DMS114 treated with DMSO at 0.1 percent for 48 hours (cell line): ENCODE data around the gene SGK2.
"Not testable (repeated sequence)": the region's sequence is repeated elsewhere in the genome, so short reads cannot be mapped to it uniquely, and the experiment has no call there.

ENCODE experiments used
- DNase-seq: peaks from one replicate; lab custom pipeline; 2025; ENCODE audit not compliant: unreplicated experiment; lab: John Stamatoyannopoulos, UW

SGK2 gene

DNA sequence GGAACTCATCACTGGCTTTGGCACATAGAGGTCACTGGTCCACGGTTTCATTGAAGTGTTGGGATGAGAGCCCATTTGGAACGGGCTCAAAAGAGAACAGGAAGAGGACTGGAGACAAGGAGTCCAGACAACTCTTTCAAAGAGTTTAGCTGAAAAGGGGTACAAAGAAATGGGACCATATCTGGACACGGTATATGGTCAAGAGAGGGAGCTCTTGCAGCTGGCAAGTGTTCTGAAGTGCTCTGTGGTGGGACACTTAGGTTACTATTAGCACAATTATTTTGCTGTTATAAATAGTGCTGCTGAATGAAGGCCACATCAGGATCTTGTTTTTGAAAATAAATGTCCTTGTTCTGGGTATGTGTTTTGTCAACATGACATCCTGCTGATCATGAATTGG, 4.6 kb downstream of the SGK2 start:
- DNase-seq: no peak

DNA sequence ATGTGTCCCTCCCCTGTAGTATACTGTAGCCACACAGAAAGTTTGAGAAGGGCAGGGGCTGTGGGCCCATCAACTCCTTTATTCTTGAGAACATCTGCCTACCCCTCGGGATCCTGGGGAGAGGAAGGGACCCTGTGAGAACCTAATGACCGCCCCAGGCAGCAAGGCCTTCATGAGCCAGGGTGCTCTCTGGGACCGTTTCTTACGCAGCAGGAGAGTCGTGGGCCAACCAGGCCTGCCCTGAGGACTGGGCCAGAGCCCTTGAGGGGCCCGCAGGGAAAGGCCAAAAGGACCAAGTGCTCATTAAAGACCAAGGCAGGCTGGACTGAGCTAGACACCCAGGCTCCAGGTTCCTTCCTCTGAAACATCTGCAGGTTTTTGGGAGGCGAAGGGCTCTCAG, 5.2 kb downstream of the SGK2 start:
- DNase-seq: no peak

DNA sequence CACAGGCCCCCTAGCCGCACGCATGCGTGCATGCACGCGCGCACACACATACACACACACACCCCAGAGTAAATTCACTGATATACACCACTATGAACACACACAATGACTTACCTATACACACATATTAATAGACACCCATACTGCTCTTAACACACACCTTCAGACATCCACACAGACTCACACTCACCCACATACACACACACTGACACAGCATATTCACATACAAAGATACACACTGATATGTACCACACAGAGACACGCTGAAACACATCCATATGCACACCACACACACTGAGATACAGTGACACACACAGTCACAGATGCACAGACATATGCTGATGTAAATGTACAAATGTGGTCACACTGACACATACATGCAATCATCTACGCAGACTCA, 5.6 kb downstream of the SGK2 start:
- DNase-seq: no peak

DNA sequence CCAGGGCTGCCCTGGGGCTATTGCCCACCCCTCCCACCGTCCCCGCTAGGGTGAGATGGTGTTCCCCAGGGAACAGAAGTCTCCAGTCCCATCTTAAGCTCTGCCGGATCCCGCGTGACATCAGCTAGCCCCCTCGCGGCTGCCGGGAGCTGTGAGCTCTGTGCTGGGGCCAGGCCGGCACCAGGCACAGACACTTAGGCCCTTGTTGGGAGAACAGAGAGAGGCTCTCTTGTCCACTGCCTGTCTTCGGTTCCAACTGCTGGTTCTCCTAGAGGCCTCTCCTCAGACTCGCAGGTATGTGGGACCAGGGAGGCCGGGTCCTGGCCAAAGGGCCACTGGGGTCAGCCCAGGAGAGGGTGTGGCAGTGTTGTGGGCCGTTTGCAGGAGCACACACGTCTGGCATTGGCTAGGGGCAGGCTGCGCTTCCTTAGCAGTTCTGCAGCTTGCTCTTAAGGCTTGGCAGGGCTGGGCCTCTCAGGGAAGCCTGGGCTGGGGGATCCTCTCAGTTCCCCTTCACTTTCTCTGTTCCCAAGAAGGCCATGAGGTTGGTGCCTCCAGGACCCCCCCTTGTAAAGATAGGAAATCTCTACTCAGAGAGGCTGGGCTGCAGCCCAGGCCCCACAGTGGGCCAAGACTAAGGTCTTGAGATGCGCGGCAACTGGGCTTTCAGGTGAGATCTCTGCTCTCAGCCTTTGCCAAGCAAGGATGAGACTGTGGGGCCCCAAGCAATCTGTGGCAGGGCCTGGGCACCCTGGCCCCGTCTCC, 6.3 kb downstream of the SGK2 start:
- DNase-seq: no peak

DNA sequence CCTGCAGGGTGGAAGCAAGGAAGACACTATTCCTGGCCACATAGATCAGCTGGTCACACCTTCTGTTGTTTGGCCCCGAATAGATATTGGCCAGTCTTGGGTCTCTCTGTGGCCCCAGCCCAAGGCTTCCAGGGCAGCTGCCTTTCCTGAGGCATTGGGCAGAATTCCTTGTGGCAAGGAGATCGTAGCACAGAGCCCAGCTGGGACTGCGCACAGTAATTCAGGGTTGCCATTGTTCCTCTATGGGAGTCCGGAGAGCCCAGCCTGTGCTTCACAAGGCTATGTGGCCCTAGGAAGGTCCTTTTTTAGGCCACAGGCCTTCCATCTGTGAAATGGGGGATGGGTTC, 6.9 kb downstream of the SGK2 start:
- DNase-seq: no peak

DNA sequence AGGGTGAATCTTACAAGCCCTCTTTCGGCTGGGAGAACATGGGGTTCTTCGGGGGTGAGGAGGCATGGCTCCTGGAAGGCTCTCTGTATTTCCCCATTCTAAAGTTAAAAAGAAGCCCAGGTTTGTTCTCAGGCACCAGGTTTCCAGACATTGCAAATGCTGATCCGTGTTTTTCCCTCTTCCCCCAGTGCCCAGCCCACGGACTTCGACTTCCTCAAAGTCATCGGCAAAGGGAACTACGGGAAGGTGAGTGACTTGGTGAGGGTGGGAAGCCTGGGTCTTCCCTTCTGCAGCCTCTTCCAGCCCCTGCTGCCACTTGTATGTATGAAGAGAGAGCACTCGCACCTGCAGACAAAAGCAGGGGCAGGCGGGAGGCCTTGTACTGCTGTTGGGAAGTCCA, 8.7 kb downstream of the SGK2 start:
- DNase-seq: no peak

DNA sequence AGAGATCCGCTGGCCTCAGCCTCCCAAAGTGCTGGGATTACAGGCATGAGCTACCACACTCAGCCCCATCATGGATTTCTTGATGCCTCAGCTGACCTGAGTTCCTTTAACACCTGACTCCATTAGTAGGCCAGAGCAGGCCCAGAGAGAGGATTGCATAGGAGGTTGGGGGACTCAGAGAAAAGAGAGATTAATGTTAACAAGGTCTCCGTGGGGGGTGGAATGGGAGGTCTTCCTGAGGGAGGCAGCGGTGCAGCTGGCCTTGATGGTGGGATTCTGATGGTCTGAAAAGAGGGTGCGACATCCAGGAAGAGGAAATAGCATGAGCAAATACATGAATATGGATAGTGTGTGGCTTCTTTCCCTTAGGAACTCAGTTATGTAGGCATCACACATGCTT, 9.9 kb downstream of the SGK2 start:
- no peak for DNase-seq

DNA sequence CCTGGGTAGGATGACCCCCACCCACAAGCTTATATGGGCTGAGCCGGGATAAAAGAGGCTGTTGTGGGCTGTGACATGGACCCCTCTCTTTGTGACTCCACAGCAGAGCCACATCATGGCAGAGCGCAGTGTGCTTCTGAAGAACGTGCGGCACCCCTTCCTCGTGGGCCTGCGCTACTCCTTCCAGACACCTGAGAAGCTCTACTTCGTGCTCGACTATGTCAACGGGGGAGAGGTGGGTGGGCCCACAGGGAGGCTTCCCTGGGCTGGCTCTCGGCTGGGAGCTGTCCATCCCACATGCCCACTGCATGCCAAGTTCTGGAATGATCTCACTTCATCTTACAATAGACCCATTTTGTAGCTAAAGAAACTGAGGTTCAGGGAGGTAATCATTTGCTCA, 10.5 kb downstream of the SGK2 start:
- no peak for DNase-seq

DNA sequence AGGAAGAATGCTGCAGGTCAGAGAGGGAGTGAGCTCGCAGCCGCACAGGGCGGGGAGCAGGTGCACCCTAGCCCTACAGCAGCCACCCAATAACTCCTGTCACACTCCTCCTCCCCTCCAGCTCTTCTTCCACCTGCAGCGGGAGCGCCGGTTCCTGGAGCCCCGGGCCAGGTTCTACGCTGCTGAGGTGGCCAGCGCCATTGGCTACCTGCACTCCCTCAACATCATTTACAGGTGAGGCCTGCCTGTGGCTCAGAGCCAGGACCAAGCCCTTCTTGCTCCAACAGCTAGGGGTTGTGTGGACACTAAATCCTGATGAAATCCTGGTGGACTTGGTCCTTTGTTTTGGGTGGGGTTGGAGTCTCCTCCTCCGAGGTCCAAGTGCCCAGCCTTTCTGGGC, 11.7 kb downstream of the SGK2 start:
- DNase-seq: no peak

DNA sequence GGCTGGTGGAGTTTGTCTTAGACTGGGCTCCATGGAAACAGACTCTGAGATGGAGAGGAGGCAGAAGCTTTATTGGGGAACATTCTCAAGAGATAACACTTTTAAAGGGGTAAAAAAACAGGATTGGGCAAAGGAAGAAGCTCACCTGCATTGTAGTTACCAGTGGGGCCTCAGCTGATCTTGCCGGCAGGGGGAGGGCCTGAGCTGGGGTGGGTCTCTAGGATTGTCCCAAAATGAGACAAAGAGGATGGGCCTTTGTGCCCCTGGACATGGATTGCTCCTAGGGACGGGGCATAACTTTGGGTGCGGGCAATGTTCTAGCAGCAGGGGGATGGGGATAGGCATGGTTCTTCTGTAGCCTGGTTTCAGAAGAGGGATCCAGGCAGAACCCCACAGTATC, 12.5 kb downstream of the SGK2 start:
- DNase-seq: no peak

DNA sequence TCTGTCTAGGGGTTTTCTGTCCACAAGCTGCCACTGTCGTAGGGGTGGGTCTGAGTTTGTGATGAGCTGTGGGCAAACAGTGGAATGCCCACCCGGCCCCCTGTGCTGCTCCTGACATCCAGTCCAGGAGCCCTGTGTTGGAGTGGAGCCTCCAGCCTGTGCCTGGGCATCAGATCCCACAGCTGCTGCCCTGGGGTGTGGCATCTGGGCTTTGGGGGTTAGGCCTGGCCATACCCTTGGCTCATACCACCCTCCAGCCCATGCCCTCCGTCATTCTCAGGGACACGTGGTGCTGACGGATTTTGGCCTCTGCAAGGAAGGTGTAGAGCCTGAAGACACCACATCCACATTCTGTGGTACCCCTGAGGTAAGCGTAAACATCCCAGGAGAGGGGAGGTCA, 12.9 kb downstream of the SGK2 start:
- DNase-seq: no peak

DNA sequence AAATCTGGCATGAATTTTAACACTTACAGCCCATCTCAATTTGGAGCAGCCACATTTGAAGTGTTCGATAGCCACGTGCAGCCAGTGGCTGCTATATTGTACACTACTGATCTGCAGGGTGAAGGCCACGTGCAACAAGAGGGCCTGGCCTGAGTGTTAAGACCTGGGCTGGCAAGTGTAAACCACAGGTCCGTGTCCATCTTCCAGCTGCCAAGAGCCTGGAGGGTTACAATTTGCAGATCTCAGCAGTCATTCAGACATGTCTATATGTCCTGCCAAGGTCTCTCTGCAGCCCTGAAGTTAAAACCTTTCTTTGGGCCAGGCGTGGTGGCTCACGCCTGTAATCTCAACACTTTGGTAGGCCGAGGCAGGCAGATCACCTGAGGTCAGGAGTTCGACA, 14.1 kb downstream of the SGK2 start:
- DNase-seq: no peak

DNA sequence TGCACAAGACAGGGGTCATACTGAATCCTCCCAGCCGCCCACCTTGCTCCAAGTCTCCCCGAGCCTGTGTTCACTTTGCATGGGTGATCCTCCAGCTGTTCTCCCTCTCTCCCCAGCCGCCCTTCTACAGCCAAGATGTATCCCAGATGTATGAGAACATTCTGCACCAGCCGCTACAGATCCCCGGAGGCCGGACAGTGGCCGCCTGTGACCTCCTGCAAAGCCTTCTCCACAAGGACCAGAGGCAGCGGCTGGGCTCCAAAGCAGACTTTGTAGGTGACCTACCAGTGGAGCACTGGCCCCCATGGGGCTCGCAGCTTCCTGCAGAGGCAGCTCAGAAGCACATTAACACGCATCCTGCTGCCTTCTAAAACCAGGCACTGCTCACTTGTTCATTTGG, 17.3 kb downstream of the SGK2 start:
- DNase-seq: no peak

DNA sequence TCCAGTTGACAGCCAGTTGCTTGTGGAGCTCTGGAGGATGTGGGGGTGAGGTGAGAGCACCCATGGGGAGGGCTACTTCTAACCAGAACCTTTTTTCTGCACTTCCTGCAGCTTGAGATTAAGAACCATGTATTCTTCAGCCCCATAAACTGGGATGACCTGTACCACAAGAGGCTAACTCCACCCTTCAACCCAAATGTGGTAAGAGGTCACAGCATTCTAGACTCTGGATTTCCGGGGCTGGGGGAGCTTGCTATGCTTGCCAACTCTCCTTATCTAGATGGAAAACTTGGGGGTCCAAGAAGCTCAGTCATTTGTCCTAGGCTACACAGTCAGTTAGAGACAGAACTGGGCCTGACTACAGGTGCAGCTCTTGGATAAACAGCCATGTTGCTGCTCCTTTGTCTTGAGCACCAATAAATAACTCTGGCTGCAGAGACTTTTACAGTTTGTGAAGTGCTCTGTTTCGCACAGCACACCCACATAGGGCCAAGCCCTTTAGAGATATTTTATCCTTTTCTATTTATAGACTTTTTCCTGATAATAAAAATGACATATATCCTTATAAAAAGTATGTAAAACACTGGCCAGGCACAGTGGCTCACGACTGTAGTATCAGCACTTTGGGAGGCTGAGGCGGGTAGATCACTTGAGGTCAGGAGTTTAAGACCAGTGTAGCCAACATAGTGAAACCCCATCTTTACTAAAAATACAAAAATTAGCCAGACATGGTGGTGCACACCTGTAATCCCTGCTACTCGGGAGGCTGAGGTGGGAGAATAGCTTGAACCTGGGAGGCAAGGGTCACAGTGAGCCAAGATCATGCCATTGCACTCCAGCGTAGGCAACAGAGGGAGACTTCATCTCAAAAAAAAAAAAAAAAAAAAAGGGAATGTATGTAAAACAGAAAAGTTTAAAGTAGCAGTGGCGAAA, 21.3 kb downstream of the SGK2 start:
- DNase-seq: no peak

DNA sequence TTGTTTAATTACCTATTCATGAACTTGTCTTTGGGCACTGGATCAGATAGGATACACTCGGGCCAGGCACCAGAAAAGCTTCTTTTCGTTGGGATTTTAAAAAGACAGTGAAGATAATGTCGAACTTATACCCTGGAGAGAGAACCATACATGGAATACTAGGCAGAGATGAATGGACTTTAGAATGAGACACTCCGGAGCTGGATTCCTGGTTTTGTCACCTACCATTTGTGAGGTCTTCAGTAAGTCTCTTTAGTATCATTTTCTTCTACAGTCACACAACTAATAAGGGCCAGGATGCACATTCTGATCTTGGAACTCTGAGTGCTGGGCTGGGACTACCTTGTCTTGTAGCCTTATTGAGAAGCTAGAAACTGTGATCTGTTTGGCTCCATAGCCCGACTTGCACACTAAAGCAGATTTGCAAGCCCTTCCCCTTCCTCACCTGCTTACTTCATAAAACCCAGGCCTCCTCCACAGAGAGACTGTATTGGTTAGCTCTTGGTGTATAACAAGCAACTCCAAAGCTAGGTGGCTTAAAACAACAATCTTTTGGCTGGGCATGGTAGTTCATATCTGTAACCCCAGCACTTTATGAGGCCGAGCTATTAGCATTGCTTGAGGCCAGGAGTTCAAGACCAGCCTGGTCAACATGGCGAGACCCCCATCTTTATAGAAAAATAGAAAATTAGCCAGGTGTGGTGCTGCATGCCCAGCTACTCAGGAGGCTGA, 24.5 kb downstream of the SGK2 start:
- DNase-seq: no peak

DNA sequence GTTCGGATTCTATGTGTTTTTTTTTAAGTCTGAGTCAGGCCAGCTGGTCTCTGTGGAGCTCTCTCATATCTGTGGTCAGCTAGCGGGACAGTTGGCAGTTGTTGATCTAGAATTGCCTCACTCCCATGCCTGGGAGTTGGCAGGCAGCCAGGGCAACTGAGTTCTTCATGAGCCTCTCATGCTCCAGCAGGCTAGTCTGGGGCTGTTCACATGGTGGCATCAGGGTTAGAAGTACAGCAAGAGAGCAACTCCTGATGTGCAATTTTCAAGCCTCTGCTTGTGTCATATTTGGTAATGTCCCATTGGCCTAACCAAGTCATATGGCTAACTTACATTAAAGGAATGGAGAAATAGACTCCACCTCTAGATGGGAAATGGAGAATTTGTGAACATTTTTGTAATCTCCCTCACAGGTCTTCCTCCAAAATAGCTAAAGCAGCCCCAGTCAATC, 25.2 kb downstream of the SGK2 start:
- DNase-seq: no peak

DNA sequence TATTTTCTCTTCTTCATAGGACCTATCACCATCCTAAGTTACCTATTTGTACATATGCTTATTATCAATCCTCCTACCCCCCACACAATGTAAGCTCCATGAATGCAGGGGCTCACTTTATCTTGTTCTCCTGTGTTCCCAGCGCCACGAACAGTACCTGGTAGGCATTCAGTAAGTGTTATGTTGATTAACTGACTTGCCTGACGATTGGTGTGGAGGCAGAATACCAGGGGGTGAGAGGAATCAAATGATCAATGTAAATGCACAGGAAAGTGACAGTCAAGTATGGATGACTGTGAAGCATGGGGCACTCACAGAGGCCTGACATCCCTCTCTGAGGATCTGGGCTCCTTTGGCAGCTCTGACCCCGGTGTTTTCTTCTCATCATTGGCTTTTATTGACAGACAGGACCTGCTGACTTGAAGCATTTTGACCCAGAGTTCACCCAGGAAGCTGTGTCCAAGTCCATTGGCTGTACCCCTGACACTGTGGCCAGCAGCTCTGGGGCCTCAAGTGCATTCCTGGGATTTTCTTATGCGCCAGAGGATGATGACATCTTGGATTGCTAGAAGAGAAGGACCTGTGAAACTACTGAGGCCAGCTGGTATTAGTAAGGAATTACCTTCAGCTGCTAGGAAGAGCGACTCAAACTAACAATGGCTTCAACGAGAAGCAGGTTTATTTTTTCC, 25.8 kb downstream of the SGK2 start:
- DNase-seq: no peak

DNA sequence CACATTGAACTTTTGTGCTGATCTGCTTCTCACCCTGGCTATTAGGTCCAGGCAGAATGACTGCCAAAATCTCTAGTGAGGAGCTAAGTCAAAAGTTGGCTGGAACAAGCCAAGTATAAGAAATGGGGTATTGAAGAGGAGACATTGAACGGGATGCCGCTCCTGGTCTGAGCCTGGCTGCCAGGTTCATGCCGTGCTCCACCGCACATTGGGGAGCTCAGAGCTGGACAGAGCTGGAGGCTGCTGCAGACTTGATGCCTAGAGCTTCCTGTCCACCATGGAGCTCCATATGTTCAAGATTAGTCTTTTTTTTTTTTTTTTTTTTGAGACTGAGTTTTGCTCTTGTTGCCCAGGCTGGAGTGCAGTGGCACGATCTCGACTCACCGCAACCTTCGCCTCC, 27.8 kb downstream of the SGK2 start:
- no peak for DNase-seq

DNA sequence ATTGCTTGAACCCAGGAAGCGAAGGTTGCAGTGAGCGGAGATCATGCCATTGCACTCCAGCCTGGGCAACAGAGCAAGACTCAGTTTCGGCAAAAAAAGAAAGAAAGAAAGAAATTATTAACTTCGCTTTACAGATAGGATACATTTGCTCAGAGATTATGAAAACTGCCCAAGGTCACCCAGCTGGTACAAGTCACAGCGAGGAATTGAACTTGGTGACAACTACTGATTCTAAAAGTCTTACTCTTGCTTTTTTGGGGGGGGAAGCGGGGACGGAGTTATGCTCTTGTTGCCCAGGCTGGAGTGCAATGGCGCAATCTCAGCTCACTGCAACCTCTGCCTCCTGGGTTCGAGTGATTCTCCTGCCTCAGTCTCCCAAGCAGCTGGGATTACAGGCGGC, 29.7 kb downstream of the SGK2 start:
- DNase-seq: not testable (repeated sequence)

DNA sequence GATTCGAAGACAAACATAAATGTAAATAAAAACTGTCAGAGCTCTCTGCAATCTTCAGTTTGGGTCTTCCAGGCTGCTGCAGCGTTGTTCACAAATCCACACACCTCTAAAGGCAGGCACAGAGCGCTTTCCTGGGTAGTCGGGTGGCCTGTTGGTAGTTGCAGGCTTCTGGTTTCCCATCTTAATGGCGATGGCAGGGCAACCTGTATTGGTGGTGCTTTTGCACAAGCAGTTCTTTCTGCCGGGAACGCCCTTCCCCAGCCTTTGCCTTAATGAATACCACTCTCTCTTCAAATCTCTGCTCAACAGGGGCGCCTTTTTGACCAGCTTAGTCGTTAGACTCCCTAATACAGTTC, 31.2 kb downstream of the SGK2 start:
- no peak for DNase-seq
